Chondrocyte (in vitro differentiated cells): ENCODE data around the gene ZSWIM3. TPM values are rescaled to one million over a fixed set of nuclear protein-coding genes. Genes with fewer than 3 reads are reported as not detected.
A peak's percentile ranks its signal among the peaks of the same experiment; 100 is the strongest.

Experiments used
- DNase-seq: peaks from one replicate; pipeline ENCODE4 v3.0.0; 2021; ENCODE audit warnings: mixed read lengths, low spot score
- H3K27ac Mint-ChIP-seq: one replicate; pipeline ENCODE4 v1.8.0; 2021; ENCODE audit warnings: mild to moderate bottlenecking, moderate library complexity, mixed read lengths; ENCODE audit not compliant: unreplicated experiment
- H3K27me3 Mint-ChIP-seq: 2 replicates; pipeline ENCODE4 v1.8.0; 2021; ENCODE audit warnings: low read depth, mixed read lengths
- H3K36me3 Mint-ChIP-seq: 2 replicates; pipeline ENCODE4 v1.8.0; 2021; ENCODE audit warnings: low read depth, mixed read lengths
- H3K4me1 Mint-ChIP-seq: 2 replicates; pipeline ENCODE4 v1.8.0; 2021; ENCODE audit warnings: low read depth, mild to moderate bottlenecking, mixed read lengths
- H3K4me3 Mint-ChIP-seq: one replicate; pipeline ENCODE4 v1.8.0; 2021; ENCODE audit warnings: mild to moderate bottlenecking, moderate library complexity, mixed read lengths; ENCODE audit not compliant: unreplicated experiment
- H3K9me3 Mint-ChIP-seq: 2 replicates; pipeline ENCODE4 v1.8.0; 2021; ENCODE audit warnings: low read depth, mixed read lengths
- CTCF ChIP-seq: fragments of 200-600 bp; sonication (generic); IDR thresholded peaks from 2 replicates; pipeline ENCODE4 v1.5.0; 2021; ENCODE audit warnings: antibody characterized with exemption, mild to moderate bottlenecking, moderate library complexity
- total RNA-seq: library from RNA; stranded (reverse); gene quantifications from 3 replicates; pipeline ENCODE4 v1.2.1, GENCODE V29; 2021

ZSWIM3 gene
- total RNA-seq, 1 donor from 2014 or later = 3.9 TPM

- no peaks in the 10 kb centered on the region for H3K9me3 Mint-ChIP-seq
- no peak for TF ChIP-seq CTCF
- peaks cover 38% of the 10 kb centered on the region for H3K4me1 Mint-ChIP-seq
- no peak for DNase-seq
- H3K27ac Mint-ChIP-seq = peak overlapping the region; percentile 27
- no peak overlapping the region for H3K4me3 Mint-ChIP-seq
- no peaks in the 10 kb centered on the region for H3K27me3 Mint-ChIP-seq
- H3K36me3 Mint-ChIP-seq = no peaks in the 10 kb centered on the region
Observed at GRCh38 chr20:45918182-45918737, 60.8 kb downstream of the ZSWIM3 start.

GRCh38 chr20:45918779-45919537 is 61.5 kb downstream of the ZSWIM3 start:
- no peaks in the 10 kb centered on the region for H3K36me3 Mint-ChIP-seq
- H3K4me1 Mint-ChIP-seq = peaks cover 38% of the 10 kb centered on the region
- H3K27ac Mint-ChIP-seq = peak overlapping the region; percentile 95
- H3K9me3 Mint-ChIP-seq = no peaks in the 10 kb centered on the region
- H3K4me3 Mint-ChIP-seq = no peak overlapping the region
- no peak for TF ChIP-seq CTCF
- no peak for DNase-seq
- no peaks in the 10 kb centered on the region for H3K27me3 Mint-ChIP-seq

DNA sequence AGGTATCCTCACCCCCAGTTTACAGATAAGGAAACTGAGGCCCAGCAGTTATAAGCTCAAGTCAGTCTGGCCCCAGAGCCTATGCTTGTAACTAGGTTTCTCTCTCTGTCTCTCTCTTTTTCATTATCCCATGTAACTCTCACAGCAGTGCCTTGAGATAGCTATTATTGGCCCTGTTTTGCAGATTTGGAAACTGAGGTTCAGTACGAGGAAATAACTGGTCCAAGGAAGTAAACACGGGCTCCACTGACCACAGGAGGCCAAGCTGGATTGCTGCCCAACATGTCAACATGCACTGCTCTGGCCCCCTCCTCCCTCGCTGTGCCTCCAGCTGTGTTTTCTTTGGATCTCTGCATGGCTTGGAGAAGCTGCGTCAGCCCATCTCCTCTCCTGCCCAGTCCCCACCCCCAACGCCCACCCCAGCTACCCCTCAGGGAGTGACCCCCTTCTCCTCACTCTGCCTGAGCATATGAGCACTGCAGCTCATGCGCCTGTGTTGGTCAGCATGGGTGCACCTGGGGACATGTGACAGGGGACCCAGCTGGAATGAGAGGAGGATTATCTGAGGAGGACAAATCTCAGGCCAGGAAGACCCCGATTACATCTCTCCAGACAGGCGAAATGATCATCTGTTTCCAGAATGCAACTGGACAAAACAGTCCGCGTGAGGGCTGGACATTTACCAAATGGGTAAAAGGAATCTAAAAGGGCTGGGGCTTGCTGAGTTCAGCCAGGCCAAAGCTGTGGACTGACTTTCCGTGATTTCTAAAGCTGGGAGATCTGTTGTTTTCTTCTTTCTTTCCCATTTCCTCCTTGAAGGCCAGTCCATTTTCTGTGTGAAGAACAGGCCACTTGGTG is 62.4 kb downstream of the ZSWIM3 start:
- Mint-ChIP-seq H3K27ac (peak overlapping the region; percentile 95), H3K27me3 (no peaks in the 10 kb centered on the region), H3K4me3 (no peak overlapping the region), H3K4me1 (peaks cover 46% of the 10 kb centered on the region), H3K36me3 (no peaks in the 10 kb centered on the region), H3K9me3 (no peaks in the 10 kb centered on the region)
- TF ChIP-seq CTCF = no peak
- no peak for DNase-seq

DNA sequence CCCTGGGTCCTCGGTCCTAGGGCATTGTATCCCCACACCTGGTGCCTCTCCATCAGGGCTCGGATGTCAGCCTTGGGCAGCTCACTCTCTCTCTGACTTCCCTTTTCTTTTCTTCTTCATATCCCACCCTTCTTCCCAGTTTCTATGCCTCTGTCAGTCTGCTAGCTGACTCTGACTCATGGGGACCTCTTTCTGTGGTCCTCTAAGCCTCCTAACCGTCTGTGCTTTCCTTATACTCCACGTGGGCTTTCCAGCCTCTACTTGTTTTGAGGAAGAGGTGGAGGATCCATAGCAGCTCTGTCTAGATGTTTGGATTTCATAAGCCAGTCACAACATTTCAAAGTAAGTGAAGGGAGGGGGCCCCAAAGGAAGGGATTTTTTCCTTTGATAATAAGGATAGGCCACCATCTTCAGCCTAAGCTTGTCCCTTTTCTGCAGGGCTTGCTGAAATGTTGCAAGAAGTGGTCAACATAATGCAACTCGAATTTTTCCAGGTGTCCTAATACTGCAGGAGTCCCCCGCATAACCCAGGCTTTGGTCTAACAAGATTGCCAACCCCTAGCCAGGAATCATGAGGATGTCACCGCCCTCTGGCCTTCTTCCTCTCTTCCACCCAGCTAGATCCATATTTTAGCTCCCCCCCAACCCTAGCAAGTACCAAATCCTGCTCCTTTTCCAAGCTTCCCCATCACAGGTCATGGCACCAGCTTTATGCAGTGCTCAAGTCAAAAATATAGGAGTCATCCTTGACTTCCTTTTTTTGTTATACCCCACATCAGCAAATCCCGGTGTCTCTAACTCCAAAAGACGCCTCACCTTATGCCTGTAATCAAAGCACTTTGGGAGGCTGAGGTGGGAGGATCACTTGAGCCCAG is 63.3 kb downstream of the ZSWIM3 start:
- no peak for DNase-seq
- H3K36me3 Mint-ChIP-seq = no peaks in the 10 kb centered on the region
- no peaks in the 10 kb centered on the region for H3K9me3 Mint-ChIP-seq
- no peak overlapping the region for H3K4me3 Mint-ChIP-seq
- peaks cover 53% of the 10 kb centered on the region for H3K4me1 Mint-ChIP-seq
- H3K27me3 Mint-ChIP-seq = no peaks in the 10 kb centered on the region
- H3K27ac Mint-ChIP-seq = peak overlapping the region; percentile 95
- TF ChIP-seq CTCF = no peak
